OCI-LY7 (cell line): ENCODE measurements around the gene AP3B2.

Experiments used
- EZH2phosphoT487 ChIP-seq: fragments of 200-600 bp; sonication (generic); IDR thresholded peaks from 2 replicates; pipeline ENCODE4 v1.6.1; 2018; ENCODE audit warnings: low read depth, borderline replicate concordance, mild to moderate bottlenecking, mixed run types, antibody characterized with exemption, low read length, moderate library complexity, mixed read lengths
- TF ChIP-seq, protein P1 (sequence below): fragments of 200-600 bp; sonication (generic); conservative IDR thresholded peaks from 2 replicates; pipeline ENCODE4 v1.5.1; 2014; ENCODE audit warnings: mild to moderate bottlenecking, antibody characterized with exemption, low read length, moderate library complexity, mixed read lengths

GRCh38 chr15:82624008-82624407 is 85.7 kb downstream of the AP3B2 start:
- TF ChIP-seq, protein P1, sequence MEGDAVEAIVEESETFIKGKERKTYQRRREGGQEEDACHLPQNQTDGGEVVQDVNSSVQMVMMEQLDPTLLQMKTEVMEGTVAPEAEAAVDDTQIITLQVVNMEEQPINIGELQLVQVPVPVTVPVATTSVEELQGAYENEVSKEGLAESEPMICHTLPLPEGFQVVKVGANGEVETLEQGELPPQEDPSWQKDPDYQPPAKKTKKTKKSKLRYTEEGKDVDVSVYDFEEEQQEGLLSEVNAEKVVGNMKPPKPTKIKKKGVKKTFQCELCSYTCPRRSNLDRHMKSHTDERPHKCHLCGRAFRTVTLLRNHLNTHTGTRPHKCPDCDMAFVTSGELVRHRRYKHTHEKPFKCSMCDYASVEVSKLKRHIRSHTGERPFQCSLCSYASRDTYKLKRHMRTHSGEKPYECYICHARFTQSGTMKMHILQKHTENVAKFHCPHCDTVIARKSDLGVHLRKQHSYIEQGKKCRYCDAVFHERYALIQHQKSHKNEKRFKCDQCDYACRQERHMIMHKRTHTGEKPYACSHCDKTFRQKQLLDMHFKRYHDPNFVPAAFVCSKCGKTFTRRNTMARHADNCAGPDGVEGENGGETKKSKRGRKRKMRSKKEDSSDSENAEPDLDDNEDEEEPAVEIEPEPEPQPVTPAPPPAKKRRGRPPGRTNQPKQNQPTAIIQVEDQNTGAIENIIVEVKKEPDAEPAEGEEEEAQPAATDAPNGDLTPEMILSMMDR = no peak
- no peak for TF ChIP-seq EZH2phosphoT487
